CD4-positive, alpha-beta T cell (primary cell): Measurements from ENCODE around the gene EIF3J. TPM values are rescaled to one million over a fixed set of nuclear protein-coding genes. Genes with fewer than 3 reads are reported as not detected.

Experiments used
- ATAC-seq: fragments of 200-7000 bp; cut with Tn5 transposase; one replicate; pipeline ENCODE4 v1.10.0; 2022; ENCODE audit warnings: mild to moderate bottlenecking; ENCODE audit not compliant: poor library complexity
- CTCF ChIA-PET: fragments of 350-600 bp; sonication (Branson Sonifier 250); formaldehyde crosslinking; loops from one replicate; lab custom pipeline; 2021; ENCODE audit warnings: antibody characterized with exemption, inconsistent platforms; lab: Charles Lee
- POLR2A ChIA-PET: fragments of 350-600 bp; sonication (Branson Sonifier 250); formaldehyde crosslinking; loops from one replicate; lab custom pipeline; 2021; ENCODE audit warnings: antibody characterized with exemption, inconsistent platforms; lab: Charles Lee
- DNase-seq, 14 experiments: peaks; one replicate each; pipeline ENCODE4 v3.0.0-alpha.2; 2013 to 2020; ENCODE audit warnings: mixed read lengths in 2 of 14
- H3K27ac ChIP-seq, 2 donors: one replicate each; pipeline versions ENCODE4 v1.5.1 to v1.7.0; 2013; ENCODE audit warnings: low read length in 2 of 2, low read depth in 1 of 2, mild to moderate bottlenecking in 1 of 2
- H3K27me3 ChIP-seq, 2 experiments: 1 replicate in 1 of 2; 2 replicates in 1 of 2; pipeline versions ENCODE4 v1.6.1 to v1.7.0; 2013; ENCODE audit warnings: low read length in 2 of 2, control low read depth in 1 of 2, mild to moderate bottlenecking in 1 of 2, moderate library complexity in 1 of 2; ENCODE audit not compliant: insufficient read depth in 2 of 2, control insufficient read depth in 1 of 2
- H3K36me3 ChIP-seq: one replicate; pipeline ENCODE4 v1.6.1; 2013; ENCODE audit warnings: low read length, control low read depth; ENCODE audit not compliant: insufficient read depth
- H3K4me1 ChIP-seq: one replicate; pipeline ENCODE4 v1.6.1; 2013; ENCODE audit warnings: low read length, control low read depth; ENCODE audit not compliant: insufficient read depth
- H3K4me3 ChIP-seq: one replicate; pipeline ENCODE4 v1.5.1; 2013; ENCODE audit warnings: mild to moderate bottlenecking, low read length, moderate library complexity
- H3K9me3 ChIP-seq, 2 experiments: 1 replicate in 1 of 2; 2 replicates in 1 of 2; pipeline versions ENCODE4 v1.6.1 to v1.7.0; 2013; ENCODE audit warnings: low read length in 2 of 2, mild to moderate bottlenecking in 2 of 2, control low read depth in 1 of 2, moderate library complexity in 1 of 2; ENCODE audit not compliant: control insufficient read depth in 1 of 2, insufficient read depth in 1 of 2
- H3K27ac Mint-ChIP-seq: one replicate; pipeline ENCODE4 v1.8.0; 2020; ENCODE audit warnings: mixed read lengths
- H3K27me3 Mint-ChIP-seq: one replicate; pipeline ENCODE4 v1.8.0; 2021; ENCODE audit warnings: mixed read lengths
- H3K36me3 Mint-ChIP-seq: one replicate; pipeline ENCODE4 v1.8.0; 2021; ENCODE audit warnings: low read depth, mixed read lengths
- H3K4me1 Mint-ChIP-seq: one replicate; pipeline ENCODE4 v1.8.0; 2021; ENCODE audit warnings: low read depth, mixed read lengths
- H3K4me3 Mint-ChIP-seq: one replicate; pipeline ENCODE4 v1.8.0; 2020; ENCODE audit warnings: mild to moderate bottlenecking, mixed read lengths
- H3K9me3 Mint-ChIP-seq: one replicate; pipeline ENCODE4 v1.8.0; 2020; ENCODE audit warnings: mixed read lengths
- CTCF ChIP-seq: fragments of 200-600 bp; IDR thresholded peaks from one replicate; pipeline ENCODE4 v1.8.0; 2022; ENCODE audit warnings: antibody characterized with exemption, mild to moderate bottlenecking
- intact Hi-C, 2 experiments: fragments of 100-400 bp; cut with DNase I in 1 of 2; cut with micrococcal nuclease in 1 of 2; formaldehyde crosslinking; loops; one replicate each; pipeline versions ENCODE4 v1.15.1 to v1.9.0; 2023 to 2025; cut with DNase I, micrococcal nuclease
- total RNA-seq, 174 experiments: library from RNA in 2 of 174; stranded (reverse) in 2 of 174; gene quantifications; one replicate each; pipeline ENCODE4 v1.2.3 and lab custom pipeline; 2021 to 2026

EIF3J gene
- total RNA-seq, 2 experiments from 2014 or later: 67.6 to 69.2 TPM

- no peak for ATAC-seq
- intact Hi-C loops: loop anchor here (1.0 to 5.0 kb wide), 4 partner anchors 109 to 249 kb away; partner anchors contain the start of genes CTDSPL2 (in 2 of the 2), GOLM2 (in 1 of the 2) and SPG11 (in 1 of the 2)
Measured at GRCh38 chr15:44536302-44536961, 515 bp upstream of the EIF3J start.

GRCh38 chr15:44537735-44538240 lies 841 bp downstream of the EIF3J start:
- ATAC-seq (no peak), DNase-seq (peak in 4 of 14 experiments; percentile 14 to 55 (median 40))
- intact Hi-C loops: loop anchor here (2.0 to 5.0 kb wide), 3 partner anchors 111 to 250 kb away; partner anchors contain the start of genes CTDSPL2 (in 1 of the 2), GOLM2 (in 1 of the 2) and SPG11 (in 1 of the 2)
- POLR2A ChIA-PET: interaction anchor here (0.6 to 3.5 kb wide), 10 partner anchors 9 to 248 kb away, joined by 3 to 36 read pairs (median 12); partner anchors contain the start of genes B2M, CTDSPL2, PATL2 and SPG11
- Mint-ChIP-seq H3K36me3 (peaks cover 57% of the 10 kb centered on the region), H3K27me3 (no peaks in the 10 kb centered on the region), H3K4me1 (peaks cover 64% of the 10 kb centered on the region), H3K9me3 (no peaks in the 10 kb centered on the region), H3K27ac (peak overlapping the region; percentile 91), H3K4me3 (peak overlapping the region; percentile 92)
- no peak for TF ChIP-seq CTCF
- Histone ChIP-seq H3K27ac (peak overlapping the region; percentile 86 to 97), H3K4me3 (peak overlapping the region; percentile 68), H3K4me1 (peaks cover 39% of the 10 kb centered on the region), H3K9me3 (no peaks in the 10 kb centered on the region), H3K27me3 (no peaks in the 10 kb centered on the region), H3K36me3 (peaks cover 23% of the 10 kb centered on the region)
- CTCF ChIA-PET: interaction anchor here (0.9 to 2.1 kb wide), 5 partner anchors 9 to 111 kb away, joined by 3 to 18 read pairs (median 7); partner anchors contain the start of gene CTDSPL2

More at GRCh38 chr15:44536302-44536961, 515 bp upstream of the EIF3J start:
- Histone ChIP-seq H3K36me3 (peaks cover 16% of the 10 kb centered on the region), H3K4me3 (peak overlapping the region; percentile 68), H3K4me1 (peaks cover 42% of the 10 kb centered on the region), H3K27ac (peak overlapping the region; percentile 69 to 72), H3K27me3 (no peaks in the 10 kb centered on the region), H3K9me3 (no peaks in the 10 kb centered on the region)
- H3K27ac Mint-ChIP-seq: peak overlapping the region; percentile 91
- no peak for DNase-seq
- no peak for TF ChIP-seq CTCF
- no peaks in the 10 kb centered on the region for H3K9me3 Mint-ChIP-seq
- peak overlapping the region; percentile 92 for H3K4me3 Mint-ChIP-seq
- POLR2A ChIA-PET: interaction anchor here (0.6 to 3.5 kb wide), 17 partner anchors 8 to 712 kb away, joined by 3 to 36 read pairs (median 4); partner anchors contain the start of genes B2M, CTDSPL2, GOLM2 and MFAP1
- H3K27me3 Mint-ChIP-seq: no peaks in the 10 kb centered on the region
- H3K36me3 Mint-ChIP-seq: peaks cover 45% of the 10 kb centered on the region
- H3K4me1 Mint-ChIP-seq: peaks cover 52% of the 10 kb centered on the region
- CTCF ChIA-PET: interaction anchor here (1.9 to 2.1 kb wide), 2 partner anchors 9 to 10 kb away, joined by 7 to 18 read pairs; no protein-coding TSS in a partner anchor

- no peaks in the 10 kb centered on the region for H3K27me3 ChIP-seq
- H3K27ac Mint-ChIP-seq: peak overlapping the region; percentile 42
- POLR2A ChIA-PET: no interaction called here
- no peak for TF ChIP-seq CTCF
- no peaks in the 10 kb centered on the region for H3K27me3 Mint-ChIP-seq
- DNase-seq (no peak), ATAC-seq (no peak)
- no peaks in the 10 kb centered on the region for H3K9me3 ChIP-seq
- peaks cover 30% of the 10 kb centered on the region for H3K4me1 ChIP-seq
- no peaks in the 10 kb centered on the region for H3K9me3 Mint-ChIP-seq
- H3K4me3 ChIP-seq: no peak overlapping the region
- H3K4me1 Mint-ChIP-seq: peaks cover 65% of the 10 kb centered on the region
- peaks cover 61% of the 10 kb centered on the region for H3K36me3 Mint-ChIP-seq
- no peak overlapping the region for H3K27ac ChIP-seq
- CTCF ChIA-PET: interaction anchor here (2.4 kb wide), 1 partner anchor 37 kb away, joined by 8 read pairs; no protein-coding TSS in a partner anchor
- peak overlapping the region; percentile 48 for H3K4me3 Mint-ChIP-seq
- intact Hi-C loops: no loop called here
- peaks cover 23% of the 10 kb centered on the region for H3K36me3 ChIP-seq
Measured at GRCh38 chr15:44541282-44541958, 4.5 kb downstream of the EIF3J start.
